Muscle layer of colon (tissue), 2 donors: ENCODE measurements around the gene PNPLA1.

Source experiments
- H3K27ac ChIP-seq: one replicate; pipeline ENCODE4 v1.7.0; 2013; ENCODE audit warnings: low read depth, mild to moderate bottlenecking, low read length, moderate library complexity
- H3K27me3 ChIP-seq, 2 donors: one replicate each; pipeline ENCODE4 v1.7.0; 2013; ENCODE audit warnings: low read length in 2 of 2, mild to moderate bottlenecking in 2 of 2; ENCODE audit not compliant: insufficient read depth in 2 of 2, control insufficient read depth in 1 of 2
- H3K36me3 ChIP-seq: one replicate; pipeline ENCODE4 v1.7.0; 2013; ENCODE audit warnings: mild to moderate bottlenecking, low read length; ENCODE audit not compliant: insufficient read depth
- H3K4me1 ChIP-seq: one replicate; pipeline ENCODE4 v1.7.0; 2013; ENCODE audit warnings: mild to moderate bottlenecking, low read length; ENCODE audit not compliant: insufficient read depth
- H3K4me3 ChIP-seq, 2 donors: one replicate each; pipeline ENCODE4 v1.7.0; 2013; ENCODE audit warnings: low read length in 2 of 2, low read depth in 1 of 2, mild to moderate bottlenecking in 1 of 2, moderate library complexity in 1 of 2
- H3K9ac ChIP-seq: one replicate; pipeline ENCODE4 v1.7.0; 2013; ENCODE audit warnings: low read length
- H3K9me3 ChIP-seq: one replicate; pipeline ENCODE4 v1.7.0; 2013; ENCODE audit warnings: mild to moderate bottlenecking, low read length
- donor health status: abdominal sarcoma.
- donor health status: Adenocarcinoma of cecum.

PNPLA1 gene

DNA sequence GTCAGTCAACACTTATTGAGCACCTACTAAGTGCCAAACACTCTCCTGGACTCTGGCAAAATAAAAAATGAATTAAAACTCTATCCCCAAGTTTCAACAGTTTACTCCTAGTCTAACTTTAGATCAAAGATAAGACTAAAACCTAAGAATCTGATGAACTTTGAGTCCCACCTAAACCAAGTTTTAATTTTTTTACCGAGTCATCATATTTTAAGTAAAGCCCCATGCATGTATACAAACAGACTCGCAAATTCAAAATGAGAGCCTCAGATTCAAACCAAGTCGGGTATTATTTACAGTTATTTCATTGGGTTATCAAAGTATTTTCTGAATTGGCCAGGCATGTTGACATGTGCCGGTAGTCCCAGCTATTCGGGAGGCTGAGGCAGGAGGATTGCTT is 38.7 kb downstream of the PNPLA1 start:
- H3K4me3 ChIP-seq: no peak overlapping the region
- H3K27me3 ChIP-seq: no peaks in the 10 kb centered on the region
- H3K9ac ChIP-seq: no peak overlapping the region
- H3K27ac ChIP-seq: no peak overlapping the region
- H3K36me3 ChIP-seq: no peaks in the 10 kb centered on the region
- no peaks in the 10 kb centered on the region for H3K4me1 ChIP-seq
- H3K9me3 ChIP-seq: no peaks in the 10 kb centered on the region

DNA sequence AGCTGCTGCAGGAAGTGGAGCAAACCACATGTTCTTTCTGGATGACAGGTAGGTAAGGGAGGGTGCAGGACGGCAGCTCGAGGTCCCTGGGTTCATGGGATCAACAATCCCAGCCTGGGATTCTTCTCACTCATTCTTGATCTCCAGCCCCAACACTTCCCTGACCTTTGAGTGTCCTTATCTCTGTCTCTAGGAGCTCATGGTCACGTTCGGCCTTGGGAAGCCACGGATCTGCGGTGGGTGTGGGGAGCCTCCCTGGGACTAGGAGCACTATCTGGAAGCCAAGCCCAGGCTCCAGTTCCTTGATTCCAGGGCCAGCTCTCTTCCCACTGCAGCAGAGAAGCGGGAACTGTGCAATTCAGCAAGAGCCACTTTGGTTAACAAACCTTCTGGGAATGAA is 39.3 kb downstream of the PNPLA1 start:
- Histone ChIP-seq H3K4me1 (no peaks in the 10 kb centered on the region), H3K4me3 (no peak overlapping the region), H3K9ac (no peak overlapping the region), H3K9me3 (no peaks in the 10 kb centered on the region), H3K36me3 (no peaks in the 10 kb centered on the region), H3K27ac (no peak overlapping the region), H3K27me3 (no peaks in the 10 kb centered on the region)

DNA sequence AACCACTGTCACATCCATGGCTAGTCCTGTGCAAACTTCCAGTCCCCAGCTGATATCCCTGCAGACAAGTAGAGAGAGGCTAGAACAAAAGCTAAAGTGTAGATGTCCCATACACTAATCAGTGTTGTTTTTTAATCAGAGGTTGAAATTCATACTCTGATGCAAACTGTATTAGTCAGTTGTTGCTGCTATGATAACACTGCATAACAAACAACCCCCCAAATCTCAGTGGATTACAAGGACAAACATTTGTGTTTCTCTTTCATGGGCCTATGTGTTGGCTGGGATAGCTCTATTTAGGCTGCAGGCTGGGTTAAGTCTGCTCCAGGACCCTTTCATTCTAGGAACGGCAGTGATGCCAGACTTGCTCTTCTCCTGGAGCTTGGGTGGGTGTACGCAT is 40.0 kb downstream of the PNPLA1 start:
- no peak overlapping the region for H3K9ac ChIP-seq
- H3K4me1 ChIP-seq: no peaks in the 10 kb centered on the region
- no peaks in the 10 kb centered on the region for H3K36me3 ChIP-seq
- no peaks in the 10 kb centered on the region for H3K27me3 ChIP-seq
- no peaks in the 10 kb centered on the region for H3K9me3 ChIP-seq
- H3K4me3 ChIP-seq: no peak overlapping the region
- no peak overlapping the region for H3K27ac ChIP-seq

DNA sequence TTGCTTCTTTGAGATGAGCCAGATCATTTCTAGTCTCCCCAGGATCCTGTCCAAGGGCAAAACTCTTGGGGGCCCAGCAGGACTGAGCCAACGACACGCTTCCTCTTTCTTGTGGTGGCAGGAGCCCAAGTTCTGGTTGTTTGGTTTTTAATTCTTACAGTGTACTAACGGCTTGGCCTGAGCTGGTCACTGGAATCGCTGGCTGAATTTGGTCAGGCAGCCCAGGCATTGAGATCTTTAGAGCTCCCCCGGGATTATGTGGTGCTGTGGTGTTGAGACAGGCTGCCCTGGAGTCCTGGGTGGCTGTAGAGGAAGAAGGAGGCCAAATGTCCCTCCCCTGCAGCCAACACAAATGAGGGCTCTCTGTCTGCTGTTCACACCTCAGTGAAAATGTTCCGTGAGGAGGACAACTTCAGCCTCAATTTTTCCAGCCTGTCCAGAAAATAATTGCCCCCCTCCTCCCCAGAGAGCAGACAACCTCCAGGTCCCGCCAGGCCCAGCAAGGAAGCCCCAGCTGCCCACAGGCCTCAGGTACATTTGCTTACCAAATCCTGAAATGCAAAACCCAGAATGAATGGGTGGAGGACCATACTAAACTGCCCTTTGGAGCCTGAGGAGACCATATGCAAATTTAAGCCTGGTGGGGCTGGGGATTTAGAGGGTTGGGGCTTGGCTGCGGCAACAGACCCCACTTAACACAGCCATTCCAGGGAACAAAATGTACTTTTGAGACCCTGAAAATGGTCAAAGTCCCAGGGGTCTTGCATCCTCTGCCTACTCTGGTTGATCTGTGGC is 43.2 kb downstream of the PNPLA1 start:
- no peak overlapping the region for H3K27ac ChIP-seq
- H3K36me3 ChIP-seq: no peaks in the 10 kb centered on the region
- H3K4me1 ChIP-seq: no peaks in the 10 kb centered on the region
- no peak overlapping the region for H3K4me3 ChIP-seq
- no peaks in the 10 kb centered on the region for H3K9me3 ChIP-seq
- H3K27me3 ChIP-seq: no peaks in the 10 kb centered on the region
- no peak overlapping the region for H3K9ac ChIP-seq

DNA sequence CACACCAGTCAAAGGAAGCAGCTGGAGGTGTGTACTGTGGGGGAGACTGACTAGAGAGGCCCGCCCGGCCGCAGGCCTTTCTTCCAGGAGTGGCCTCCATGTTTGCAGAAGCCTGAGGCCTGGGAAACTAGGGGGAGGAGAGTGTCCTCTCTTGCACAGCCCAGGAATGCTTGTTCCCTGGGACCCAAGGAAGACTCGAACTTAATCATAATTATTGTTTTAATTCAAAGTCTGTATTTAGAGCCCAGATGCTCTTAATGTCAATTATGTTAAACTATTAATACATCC is 43.7 kb downstream of the PNPLA1 start:
- H3K9me3 ChIP-seq: no peaks in the 10 kb centered on the region
- H3K4me1 ChIP-seq: no peaks in the 10 kb centered on the region
- no peak overlapping the region for H3K9ac ChIP-seq
- no peaks in the 10 kb centered on the region for H3K27me3 ChIP-seq
- H3K36me3 ChIP-seq: no peaks in the 10 kb centered on the region
- H3K27ac ChIP-seq: no peak overlapping the region
- no peak overlapping the region for H3K4me3 ChIP-seq

DNA sequence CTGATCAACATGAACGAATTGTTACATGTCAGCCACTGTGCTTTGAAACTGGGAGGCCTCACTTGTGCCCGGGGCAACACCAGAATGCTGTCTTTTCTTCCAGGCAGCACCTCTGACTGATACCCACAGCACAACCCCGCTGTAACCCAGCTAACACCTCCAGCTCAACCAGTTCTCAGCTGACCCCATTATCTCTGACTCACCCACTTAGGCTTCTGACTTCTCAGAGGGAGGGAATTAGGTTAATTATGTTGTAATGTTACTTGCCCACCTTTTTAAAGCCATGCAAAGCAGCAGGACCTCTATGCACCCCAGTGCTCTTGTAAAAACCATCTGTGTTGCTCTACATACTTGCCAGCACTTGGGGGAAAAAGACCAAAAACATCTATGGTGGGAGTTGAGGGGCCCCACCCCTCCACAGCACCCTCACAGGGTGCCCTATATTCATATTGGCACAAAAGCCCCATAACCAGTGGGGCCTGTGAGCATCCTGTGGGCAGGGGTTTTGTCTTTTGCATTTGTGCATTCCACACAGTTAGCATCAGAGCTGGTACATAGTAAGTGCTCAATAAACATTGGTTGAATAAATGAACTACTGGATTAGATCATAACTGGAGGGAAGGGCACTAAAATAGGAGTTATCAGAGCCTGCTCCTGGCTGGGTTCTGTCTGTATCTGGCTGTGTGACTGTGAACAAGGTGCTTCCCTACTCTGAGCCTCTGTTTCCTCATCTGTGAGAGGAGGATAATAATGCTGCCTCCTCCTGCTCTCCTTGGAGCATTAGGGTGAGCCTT is 44.6 kb downstream of the PNPLA1 start:
- Histone ChIP-seq H3K27ac (no peak overlapping the region), H3K27me3 (no peaks in the 10 kb centered on the region), H3K36me3 (no peaks in the 10 kb centered on the region), H3K4me3 (no peak overlapping the region), H3K9me3 (no peaks in the 10 kb centered on the region), H3K4me1 (no peaks in the 10 kb centered on the region), H3K9ac (no peak overlapping the region)

DNA sequence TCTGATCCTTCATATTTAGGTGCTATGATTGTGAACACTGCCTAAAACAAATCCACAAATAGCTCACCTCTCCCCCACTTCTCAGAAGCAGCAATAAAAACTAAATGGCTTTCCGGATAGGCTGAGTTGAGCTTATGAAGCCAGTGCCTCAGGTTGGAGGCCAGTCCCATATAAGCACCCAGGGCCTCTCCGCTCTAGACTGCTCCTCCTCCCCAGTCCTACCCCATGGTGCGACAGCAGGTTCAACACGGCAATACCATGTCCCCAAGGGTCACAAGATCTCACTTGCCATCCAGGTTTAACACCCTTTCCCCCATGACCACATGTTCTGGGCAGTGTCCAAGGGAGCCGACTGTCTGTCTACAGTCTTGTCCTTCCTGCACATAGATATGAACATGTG is 46.1 kb downstream of the PNPLA1 start:
- H3K36me3 ChIP-seq: no peaks in the 10 kb centered on the region
- H3K4me1 ChIP-seq: no peaks in the 10 kb centered on the region
- no peak overlapping the region for H3K4me3 ChIP-seq
- no peaks in the 10 kb centered on the region for H3K9me3 ChIP-seq
- no peak overlapping the region for H3K9ac ChIP-seq
- H3K27me3 ChIP-seq: no peaks in the 10 kb centered on the region
- no peak overlapping the region for H3K27ac ChIP-seq

DNA sequence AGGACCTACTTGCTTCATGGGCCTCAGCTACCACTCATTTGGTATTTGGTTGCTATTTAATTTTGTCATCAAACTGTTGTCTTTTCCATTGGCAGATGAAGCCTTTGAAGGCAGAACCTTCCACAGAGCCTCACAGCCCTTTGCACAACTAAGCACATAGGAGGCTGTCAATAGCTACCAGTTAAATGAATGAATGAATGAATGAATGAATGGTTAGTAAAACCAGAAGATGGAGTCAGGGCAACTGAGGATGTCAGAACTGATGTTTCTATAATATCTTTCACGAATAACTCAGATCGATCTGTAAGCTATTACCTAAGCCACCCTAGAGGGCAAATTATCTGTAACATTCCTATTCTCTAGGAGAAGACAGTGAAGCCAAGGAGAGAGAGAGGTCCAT is 47.8 kb downstream of the PNPLA1 start:
- Histone ChIP-seq H3K4me1 (no peaks in the 10 kb centered on the region), H3K4me3 (no peak overlapping the region), H3K36me3 (no peaks in the 10 kb centered on the region), H3K9me3 (no peaks in the 10 kb centered on the region), H3K27me3 (no peaks in the 10 kb centered on the region), H3K9ac (no peak overlapping the region), H3K27ac (no peak overlapping the region)

DNA sequence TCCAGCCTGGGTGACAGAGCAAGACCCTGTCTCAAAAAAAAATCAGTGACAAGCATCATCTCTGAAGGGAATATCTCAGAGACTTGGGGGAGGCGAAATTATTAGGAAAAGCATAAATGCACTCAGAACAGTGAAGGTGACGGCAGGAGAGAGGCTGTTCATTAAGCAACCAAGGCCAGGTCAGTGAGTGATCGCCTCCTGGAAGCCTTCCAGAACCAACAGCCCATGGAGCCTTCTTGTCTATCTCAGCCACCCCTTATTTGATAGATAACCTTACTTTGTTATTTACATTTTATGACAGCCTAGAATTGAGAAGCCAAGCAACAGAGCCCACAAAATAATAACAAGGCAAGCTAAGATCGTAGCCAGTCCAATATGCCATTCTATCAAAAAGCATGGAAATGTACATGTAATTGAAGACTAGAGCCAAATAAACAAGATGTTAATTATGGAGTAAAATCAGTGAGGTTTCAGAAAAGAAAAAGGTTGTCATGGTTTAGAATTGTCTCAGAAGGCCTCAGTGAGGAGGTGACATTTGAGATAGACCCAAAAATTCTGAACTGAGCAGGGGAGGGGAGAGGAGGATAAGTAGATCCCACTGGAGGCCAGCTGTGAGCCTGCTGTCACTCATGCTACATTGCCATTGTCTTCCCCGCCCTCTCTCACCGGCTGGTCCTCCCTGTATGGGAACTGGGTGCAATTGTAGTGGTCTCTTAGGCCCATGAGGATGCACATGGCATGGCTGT is 49.0 kb downstream of the PNPLA1 start:
- Histone ChIP-seq H3K4me3 (no peak overlapping the region), H3K27ac (no peak overlapping the region), H3K4me1 (no peaks in the 10 kb centered on the region), H3K9me3 (no peaks in the 10 kb centered on the region), H3K9ac (no peak overlapping the region), H3K27me3 (no peaks in the 10 kb centered on the region), H3K36me3 (no peaks in the 10 kb centered on the region)

DNA sequence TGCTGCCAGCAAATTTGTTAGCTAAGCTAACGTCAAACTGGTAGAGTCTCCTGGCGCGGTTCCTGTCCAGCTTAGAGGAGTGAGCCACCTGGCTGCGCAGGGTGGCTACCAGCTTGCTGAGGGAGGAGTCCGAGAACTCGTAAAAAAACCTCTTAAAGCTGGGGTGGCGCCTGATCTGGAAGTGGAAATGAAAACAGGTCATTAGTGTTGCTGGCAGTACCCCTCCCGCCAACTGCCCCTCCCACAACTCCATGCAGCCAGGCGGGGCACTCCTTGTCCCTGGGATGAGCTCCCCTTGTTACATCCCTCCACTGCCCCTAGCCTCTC is 49.5 kb downstream of the PNPLA1 start:
- Histone ChIP-seq H3K9me3 (no peaks in the 10 kb centered on the region), H3K27ac (no peak overlapping the region), H3K4me3 (no peak overlapping the region), H3K27me3 (no peaks in the 10 kb centered on the region), H3K36me3 (no peaks in the 10 kb centered on the region), H3K4me1 (no peaks in the 10 kb centered on the region), H3K9ac (no peak overlapping the region)

DNA sequence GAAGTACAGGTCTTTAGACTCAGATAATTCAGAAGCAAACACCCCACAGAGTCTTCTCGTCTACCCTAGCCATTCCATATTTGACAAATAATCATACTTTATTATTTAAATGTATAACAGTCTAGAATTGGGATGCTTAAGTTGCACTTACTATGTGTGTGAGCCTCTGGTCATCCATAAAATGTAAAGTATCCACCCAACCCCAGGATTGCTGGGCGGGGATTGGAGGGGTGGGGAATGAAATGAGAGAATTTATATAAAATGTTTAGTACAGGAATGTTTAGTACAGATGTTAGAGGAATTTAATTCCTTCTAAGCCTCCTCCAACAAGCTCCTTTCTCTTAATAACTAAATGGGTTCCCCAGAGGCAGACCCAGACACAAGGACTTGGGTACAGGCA is 50.0 kb downstream of the PNPLA1 start:
- H3K27ac ChIP-seq: no peak overlapping the region
- no peaks in the 10 kb centered on the region for H3K9me3 ChIP-seq
- no peak overlapping the region for H3K9ac ChIP-seq
- no peaks in the 10 kb centered on the region for H3K27me3 ChIP-seq
- no peaks in the 10 kb centered on the region for H3K36me3 ChIP-seq
- H3K4me1 ChIP-seq: no peaks in the 10 kb centered on the region
- H3K4me3 ChIP-seq: no peak overlapping the region
